PFSK-1 (cell line): ENCODE data around the gene TMEM54.

ENCODE experiments used
- FOXP2 ChIP-seq: optimal IDR thresholded peaks from 2 replicates; pipeline ENCODE3; 2011; ENCODE audit warnings: borderline replicate concordance, control low read depth, inconsistent platforms; ENCODE audit not compliant: insufficient read depth; ENCODE audit errors: extremely low read length, extremely low read depth
- POLR2AphosphoS5 ChIP-seq: IDR thresholded peaks from 2 replicates; pipeline ENCODE4 v1.6.1; 2012; ENCODE audit warnings: low read depth, mild to moderate bottlenecking, control low read depth, low read length, moderate library complexity
- REST ChIP-seq, 2 experiments: IDR thresholded peaks; 2 replicates each; pipeline versions ENCODE4 v1.6.1 to v1.8.0; 2011 to 2012; ENCODE audit warnings: low read depth in 2 of 2, low read length in 2 of 2, control low read depth in 1 of 2, inconsistent platforms in 1 of 2, mild to moderate bottlenecking in 1 of 2, moderate library complexity in 1 of 2; ENCODE audit not compliant: insufficient read depth in 1 of 2
- SIN3A ChIP-seq: IDR thresholded peaks from 2 replicates; pipeline ENCODE4 v1.6.1; 2012; ENCODE audit warnings: mild to moderate bottlenecking, low read length, moderate library complexity, borderline replicate concordance; ENCODE audit not compliant: insufficient read depth
- TAF1 ChIP-seq: IDR thresholded peaks from 2 replicates; pipeline ENCODE4 v1.6.1; 2012; ENCODE audit warnings: low read length, control low read depth, borderline replicate concordance; ENCODE audit not compliant: insufficient read depth

- TF ChIP-seq POLR2AphosphoS5: no peak
- no peak for TF ChIP-seq TAF1
- TF ChIP-seq SIN3A: no peak
- TF ChIP-seq REST (IDR thresholded peaks at IDR 0.05; ENCODE audit: insufficient read depth in 1 of 2, low read depth in 2 of 2, low read length in 2 of 2): no peak
- no peak for TF ChIP-seq FOXP2
Measured at GRCh38 chr1:32937061-32937460, 35.9 kb upstream of the TMEM54 start.
